ENCODE data around the gene SNAI1. TPM values are rescaled to one million over a fixed set of nuclear protein-coding genes. Genes with fewer than 3 reads are reported as not detected.

Gene SNAI1
- polyA plus RNA-seq, 1 donor (not counting 4 experiments of a cell fraction or from before 2014, with no cell fraction given) = not detected

GRCh38 chr20:50005471-50005981, 22.7 kb downstream of the SNAI1 start:
- H3K9me1 ChIP-seq (ENCODE audit: control insufficient read depth, extremely low read depth, insufficient read depth, low read length) = no peaks in the 10 kb centered on the region
- dilution Hi-C loops (cut with MboI; ENCODE audit: extremely low pct_ligation_motif_present, low sequenced_read_pairs) = no loop called here
- peaks cover 3% of the 10 kb centered on the region for H3K4me1 ChIP-seq (ENCODE audit: control insufficient read depth, extremely low read depth, insufficient read depth, low read length)
- H3K4me3 ChIP-seq (ENCODE audit: control insufficient read depth in 2 of 3, extremely low read depth in 1 of 3, insufficient read depth in 2 of 3, low read depth in 1 of 3, low read length in 3 of 3) = no peak overlapping the region
- H3K79me2 ChIP-seq (ENCODE audit: control insufficient read depth, insufficient read depth, low read length) = no peaks in the 10 kb centered on the region
- FAIRE-seq (no peak), DNase-seq (ENCODE audit: low read depth, low spot score) (no peak)
- H3K27ac ChIP-seq (ENCODE audit: control insufficient read depth, insufficient read depth, low read length) = no peak overlapping the region
- H3K36me3 ChIP-seq (ENCODE audit: control insufficient read depth in 2 of 2, extremely low read depth in 1 of 2, insufficient read depth in 2 of 2, low read length in 2 of 2) = no peaks in the 10 kb centered on the region
- H3K9ac ChIP-seq (ENCODE audit: control insufficient read depth, extremely low read depth, insufficient read depth, low read length) = no peak overlapping the region
- no peaks in the 10 kb centered on the region for H4K20me1 ChIP-seq (ENCODE audit: control insufficient read depth, extremely low read depth, insufficient read depth, low read length)
- no peaks in the 10 kb centered on the region for H3K9me3 ChIP-seq (ENCODE audit: control insufficient read depth, low read depth, low read length)
- TF ChIP-seq, protein P1, sequence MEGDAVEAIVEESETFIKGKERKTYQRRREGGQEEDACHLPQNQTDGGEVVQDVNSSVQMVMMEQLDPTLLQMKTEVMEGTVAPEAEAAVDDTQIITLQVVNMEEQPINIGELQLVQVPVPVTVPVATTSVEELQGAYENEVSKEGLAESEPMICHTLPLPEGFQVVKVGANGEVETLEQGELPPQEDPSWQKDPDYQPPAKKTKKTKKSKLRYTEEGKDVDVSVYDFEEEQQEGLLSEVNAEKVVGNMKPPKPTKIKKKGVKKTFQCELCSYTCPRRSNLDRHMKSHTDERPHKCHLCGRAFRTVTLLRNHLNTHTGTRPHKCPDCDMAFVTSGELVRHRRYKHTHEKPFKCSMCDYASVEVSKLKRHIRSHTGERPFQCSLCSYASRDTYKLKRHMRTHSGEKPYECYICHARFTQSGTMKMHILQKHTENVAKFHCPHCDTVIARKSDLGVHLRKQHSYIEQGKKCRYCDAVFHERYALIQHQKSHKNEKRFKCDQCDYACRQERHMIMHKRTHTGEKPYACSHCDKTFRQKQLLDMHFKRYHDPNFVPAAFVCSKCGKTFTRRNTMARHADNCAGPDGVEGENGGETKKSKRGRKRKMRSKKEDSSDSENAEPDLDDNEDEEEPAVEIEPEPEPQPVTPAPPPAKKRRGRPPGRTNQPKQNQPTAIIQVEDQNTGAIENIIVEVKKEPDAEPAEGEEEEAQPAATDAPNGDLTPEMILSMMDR (optimal IDR thresholded peaks at IDR 0.05 in 1 of 3, IDR thresholded peaks at IDR 0.05 in 1 of 3, conservative IDR thresholded peaks at IDR 0.05 in 1 of 3; ENCODE audit: extremely low read depth in 1 of 3, insufficient read depth in 2 of 3, low read length in 3 of 3) = no peak
- H3K4me2 ChIP-seq (ENCODE audit: control insufficient read depth, extremely low read depth, insufficient read depth, low read depth, low read length) = no peak overlapping the region
- no peak overlapping the region for H2AFZ ChIP-seq (ENCODE audit: control insufficient read depth, low read length)
- H3K27me3 ChIP-seq (ENCODE audit: control insufficient read depth, extremely low read depth, insufficient read depth, low read length) = peaks cover 10% of the 10 kb centered on the region

GRCh38 chr20:50007369-50007768, 24.6 kb downstream of the SNAI1 start:
- no peaks in the 10 kb centered on the region for H3K9me3 ChIP-seq (ENCODE audit: control insufficient read depth, low read depth, low read length)
- H3K9me1 ChIP-seq (ENCODE audit: control insufficient read depth, extremely low read depth, insufficient read depth, low read length) = no peaks in the 10 kb centered on the region
- dilution Hi-C loops (cut with MboI; ENCODE audit: extremely low pct_ligation_motif_present, low sequenced_read_pairs) = no loop called here
- H3K4me3 ChIP-seq (ENCODE audit: control insufficient read depth in 2 of 3, extremely low read depth in 1 of 3, insufficient read depth in 2 of 3, low read depth in 1 of 3, low read length in 3 of 3) = no peak overlapping the region
- no peak overlapping the region for H3K27ac ChIP-seq (ENCODE audit: control insufficient read depth, insufficient read depth, low read length)
- no peaks in the 10 kb centered on the region for H4K20me1 ChIP-seq (ENCODE audit: control insufficient read depth, extremely low read depth, insufficient read depth, low read length)
- peaks cover 13% of the 10 kb centered on the region for H3K27me3 ChIP-seq (ENCODE audit: control insufficient read depth, extremely low read depth, insufficient read depth, low read length)
- H3K4me1 ChIP-seq (ENCODE audit: control insufficient read depth, extremely low read depth, insufficient read depth, low read length) = peaks cover 3% of the 10 kb centered on the region
- no peak for DNase-seq (ENCODE audit: low read depth, low spot score)
- H3K4me2 ChIP-seq (ENCODE audit: control insufficient read depth, extremely low read depth, insufficient read depth, low read depth, low read length) = no peak overlapping the region
- no peak overlapping the region for H3K9ac ChIP-seq (ENCODE audit: control insufficient read depth, extremely low read depth, insufficient read depth, low read length)
- TF ChIP-seq, protein P1 (optimal IDR thresholded peaks at IDR 0.05 in 1 of 3, IDR thresholded peaks at IDR 0.05 in 1 of 3, conservative IDR thresholded peaks at IDR 0.05 in 1 of 3; ENCODE audit: extremely low read depth in 1 of 3, insufficient read depth in 2 of 3, low read length in 3 of 3) = no peak
- no peak for TF ChIP-seq EZH2 (IDR thresholded peaks at IDR 0.05; ENCODE audit: low read length)
- H2AFZ ChIP-seq (ENCODE audit: control insufficient read depth, low read length) = no peak overlapping the region
- H3K79me2 ChIP-seq (ENCODE audit: control insufficient read depth, insufficient read depth, low read length) = no peaks in the 10 kb centered on the region
- H3K36me3 ChIP-seq (ENCODE audit: control insufficient read depth in 2 of 2, extremely low read depth in 1 of 2, insufficient read depth in 2 of 2, low read length in 2 of 2) = no peaks in the 10 kb centered on the region
- no peak for FAIRE-seq

Data from keratinocyte (primary cell).